NCI-H1417 (cell line): ENCODE results near the gene TMEM178B.
"Not testable (repeated sequence)": the region's sequence is repeated elsewhere in the genome, so short reads cannot be mapped to it uniquely, and the experiment has no call there.

ENCODE experiments used
- DNase-seq, 3 experiments: peaks; one replicate each; lab custom pipeline; 2025; lab: John Stamatoyannopoulos, UW

The TMEM178B gene

GRCh38 chr7:141312828-141313521 is 239.1 kb downstream of the TMEM178B start:
- DNase-seq: no peak

GRCh38 chr7:141313896-141314295 is 240.0 kb downstream of the TMEM178B start:
- no peak for DNase-seq

DNA sequence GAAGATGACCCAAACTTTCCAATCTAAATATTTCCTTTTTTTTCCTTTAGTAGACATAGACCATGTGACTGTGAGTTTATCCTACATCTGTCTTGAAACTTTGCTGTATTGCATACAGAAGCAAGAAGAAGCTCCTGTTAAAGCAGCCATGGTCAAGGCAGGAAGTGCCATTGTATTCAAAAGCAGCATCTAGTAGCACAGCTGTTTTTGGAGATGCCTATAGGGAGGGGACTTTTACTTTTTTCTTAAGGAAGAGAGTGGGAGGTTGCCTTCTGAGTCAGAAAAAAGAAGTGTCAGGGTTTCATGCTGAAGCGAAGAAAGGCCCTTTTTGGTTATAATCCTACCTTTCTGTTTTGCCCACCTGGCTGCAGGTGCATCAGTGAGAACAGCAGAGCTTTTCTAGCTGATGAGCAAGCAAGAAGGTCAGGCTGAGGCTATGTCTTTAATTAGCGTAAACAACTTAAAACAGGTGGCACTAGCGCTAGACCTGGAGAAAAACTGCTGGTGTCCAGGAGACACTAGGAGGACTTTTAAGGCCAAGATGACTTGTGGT is 243.2 kb downstream of the TMEM178B start:
- no peak for DNase-seq

DNA sequence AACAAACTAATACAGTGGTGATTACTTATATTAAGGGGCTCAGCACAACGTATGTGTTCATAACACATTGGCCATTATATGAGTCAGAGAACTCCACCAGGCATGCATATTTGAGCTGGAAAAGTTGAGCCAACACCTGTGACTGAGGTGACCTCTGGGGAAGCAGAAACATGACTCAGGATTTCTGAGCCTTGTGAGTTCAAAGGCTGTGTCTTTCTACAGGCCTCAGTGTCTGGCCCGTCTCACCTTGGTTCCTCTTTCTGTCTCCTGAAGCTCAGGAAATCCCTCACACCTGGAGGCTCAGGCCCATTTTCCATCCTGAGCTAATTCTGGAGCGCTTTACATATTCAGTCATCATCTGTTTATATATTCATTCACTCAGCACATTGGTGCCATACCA is 246.4 kb downstream of the TMEM178B start:
- no peak for DNase-seq

DNA sequence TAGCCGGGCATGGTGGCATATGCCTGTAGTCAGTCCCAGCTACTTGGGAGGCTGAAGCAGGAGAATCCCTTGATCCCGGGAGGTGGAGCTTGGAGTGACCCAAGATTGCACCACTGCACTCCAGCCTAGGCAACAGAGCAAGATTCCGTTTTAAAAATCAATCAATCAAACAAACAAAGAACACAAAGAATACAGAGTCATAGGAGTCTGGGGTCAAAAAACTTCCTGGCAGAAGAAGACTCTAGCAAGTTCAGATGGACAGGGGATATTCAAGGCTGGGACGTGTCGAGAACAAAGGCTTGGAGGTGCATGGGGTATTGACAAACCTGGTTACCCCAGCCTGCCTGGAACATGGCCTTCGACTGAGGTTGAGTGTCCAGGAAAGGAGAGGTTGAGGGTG is 248.5 kb downstream of the TMEM178B start:
- no peak for DNase-seq

DNA sequence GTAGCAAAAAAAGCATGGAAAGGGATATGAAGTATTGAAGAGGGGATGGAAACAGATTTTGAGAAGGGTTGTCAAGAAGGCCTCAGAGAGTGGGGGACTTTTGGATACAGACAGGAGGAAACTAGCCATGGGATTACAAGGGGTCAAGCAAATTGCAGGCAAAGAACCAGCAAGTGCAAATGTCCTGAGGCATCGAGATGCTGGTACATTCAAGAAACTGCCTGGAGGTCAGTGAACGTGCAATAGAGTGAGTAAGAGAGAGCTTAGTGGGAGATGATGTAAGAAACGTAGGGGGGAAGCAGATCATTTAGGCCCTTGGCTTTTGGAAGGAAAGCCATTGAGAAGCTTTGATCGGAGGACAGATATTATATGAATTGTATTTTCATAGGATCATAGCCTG is 250.0 kb downstream of the TMEM178B start:
- DNase-seq: no peak

- DNase-seq: no peak
These were observed 251.0 kb downstream of the TMEM178B start for GRCh38 chr7:141324870-141325269.

DNA sequence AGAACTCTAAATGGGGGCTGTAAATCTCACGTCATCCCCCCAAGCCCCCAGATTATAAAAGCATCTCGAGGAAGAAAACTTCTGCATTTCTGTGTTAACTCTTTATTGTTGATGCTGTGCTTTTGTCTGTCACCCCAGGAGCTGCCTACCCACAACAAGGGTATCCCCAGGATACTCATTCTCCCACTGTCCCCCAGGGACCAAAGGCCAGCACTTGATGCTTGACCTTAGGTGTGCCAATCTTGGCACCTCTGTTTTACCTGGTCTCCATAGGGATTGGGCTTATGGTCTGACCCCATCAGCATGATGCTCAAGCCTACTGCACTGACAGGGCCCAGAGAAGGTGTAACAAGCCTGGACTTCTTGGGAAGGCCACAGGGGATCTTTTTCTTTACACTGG is 251.4 kb downstream of the TMEM178B start:
- no peak for DNase-seq

DNA sequence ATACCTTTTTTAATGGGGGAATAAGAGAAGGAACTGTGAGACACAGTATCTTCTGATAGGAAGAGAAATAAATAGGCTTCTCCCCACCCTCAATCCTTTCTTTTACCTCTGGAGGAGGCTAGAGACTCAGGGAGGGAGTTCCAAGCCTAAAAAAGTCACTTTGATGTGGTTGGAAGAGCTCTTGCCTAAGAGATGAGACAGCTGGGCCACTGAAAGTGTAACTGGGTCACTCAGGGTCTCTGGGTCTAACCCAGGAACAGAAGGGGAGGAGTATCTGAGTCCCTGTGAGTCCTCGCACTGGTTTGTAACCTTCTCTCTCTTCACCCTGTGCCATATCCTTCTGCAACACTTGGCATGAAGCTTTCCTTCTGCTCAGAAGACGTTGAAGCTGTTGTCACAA is 254.4 kb downstream of the TMEM178B start:
- DNase-seq: no peak

DNA sequence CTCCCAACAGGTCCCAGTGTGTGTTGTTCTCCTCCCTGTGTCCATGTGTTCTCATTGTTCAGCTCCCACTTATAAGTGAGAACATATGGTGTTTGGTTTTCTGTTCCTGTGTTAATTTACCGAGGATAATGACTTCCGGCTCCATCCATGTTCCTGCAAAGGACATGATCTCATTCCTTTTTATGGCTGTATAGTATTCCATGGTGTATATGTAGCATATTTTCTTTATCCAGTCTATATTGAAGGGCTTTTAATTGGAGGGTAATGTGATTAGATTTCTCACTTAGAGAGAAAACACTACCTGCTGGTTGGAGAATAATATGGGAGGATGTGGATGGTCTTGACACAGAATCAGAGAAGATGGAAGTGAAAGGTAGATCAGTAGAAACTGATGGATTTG is 256.4 kb downstream of the TMEM178B start:
- DNase-seq: not testable (repeated sequence)

DNA sequence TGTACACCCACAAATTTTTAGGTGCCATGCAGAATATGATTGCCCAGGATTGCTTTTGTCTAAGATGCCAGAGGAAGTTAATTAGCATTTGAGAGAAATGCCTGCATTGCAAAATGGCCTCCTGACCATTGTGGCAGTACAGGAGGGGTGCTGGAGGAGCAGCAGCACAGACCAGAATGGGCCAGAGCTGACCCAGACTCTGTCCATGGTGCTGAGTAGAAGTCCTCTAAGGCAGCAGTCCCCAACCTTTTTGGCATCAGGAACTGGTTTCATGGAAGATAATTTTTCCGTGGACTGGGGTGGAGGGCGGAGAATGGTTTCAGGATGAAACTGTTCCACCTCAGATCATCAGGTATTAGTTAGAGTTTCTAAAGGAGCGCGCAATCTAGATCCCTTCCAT is 259.6 kb downstream of the TMEM178B start:
- DNase-seq: no peak

GRCh38 chr7:141335164-141335563 is 261.3 kb downstream of the TMEM178B start:
- no peak for DNase-seq

- DNase-seq: no peak
These were observed 265.7 kb downstream of the TMEM178B start for GRCh38 chr7:141339603-141340002.

DNA sequence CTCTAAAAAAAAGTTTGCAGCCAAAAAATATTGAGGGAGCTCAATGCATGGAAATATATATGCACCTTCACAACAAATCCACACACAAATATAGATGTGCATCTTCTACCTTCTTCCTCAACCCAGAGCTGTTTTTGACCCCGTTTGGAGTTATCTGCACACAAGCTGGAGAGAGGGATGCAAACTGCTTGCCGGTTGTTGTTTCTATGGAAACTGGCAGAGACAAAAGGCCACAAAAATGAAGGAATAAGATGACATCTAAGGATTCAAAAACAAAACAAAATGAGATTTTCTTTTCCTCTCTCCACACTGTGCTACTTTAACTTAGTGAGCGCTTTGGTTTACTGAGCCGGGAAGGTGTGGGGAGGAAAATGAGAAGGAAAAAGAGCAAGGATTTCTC is 267.1 kb downstream of the TMEM178B start:
- DNase-seq: no peak

GRCh38 chr7:141342621-141343408 is 269.0 kb downstream of the TMEM178B start:
- DNase-seq: no peak

- no peak for DNase-seq
These were observed 270.5 kb downstream of the TMEM178B start for GRCh38 chr7:141344153-141344935.

DNA sequence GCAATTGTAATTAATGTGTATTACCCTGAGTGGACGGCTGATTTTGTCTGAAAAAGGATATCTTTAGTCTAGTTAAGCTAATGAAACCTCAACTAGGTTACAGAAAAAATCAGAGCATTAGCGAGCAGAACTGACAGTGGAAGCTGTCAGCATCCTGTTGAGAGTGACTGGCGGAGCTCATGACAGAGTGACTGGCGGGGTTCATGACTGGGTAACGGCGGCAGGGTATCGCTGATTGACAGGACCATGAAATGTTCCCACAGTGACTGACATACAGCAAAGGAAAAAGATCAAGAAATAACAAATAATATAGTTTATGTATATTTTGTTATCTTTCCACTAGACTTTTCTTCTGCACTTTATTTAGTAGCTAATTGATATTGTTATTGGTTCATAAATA is 274.9 kb downstream of the TMEM178B start:
- DNase-seq: no peak

DNA sequence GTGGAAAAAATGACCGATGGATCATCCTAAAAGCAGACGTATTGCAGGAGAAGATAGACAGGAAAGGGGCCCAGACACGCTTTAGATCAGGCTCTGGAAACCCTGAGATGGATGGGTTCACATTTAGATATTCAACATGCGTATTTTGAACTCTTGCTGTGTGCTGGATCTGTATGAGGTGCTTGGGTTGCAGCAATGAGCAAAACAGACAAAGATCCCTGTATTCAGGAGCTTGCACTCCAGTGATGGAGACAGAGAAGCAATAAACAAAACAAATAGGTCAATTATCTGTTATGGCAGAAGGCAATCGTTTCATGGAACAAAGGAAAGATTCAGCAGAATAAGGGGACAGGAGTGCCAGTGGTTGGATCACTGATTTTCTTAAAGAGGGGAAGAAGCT is 275.5 kb downstream of the TMEM178B start:
- DNase-seq: no peak

DNA sequence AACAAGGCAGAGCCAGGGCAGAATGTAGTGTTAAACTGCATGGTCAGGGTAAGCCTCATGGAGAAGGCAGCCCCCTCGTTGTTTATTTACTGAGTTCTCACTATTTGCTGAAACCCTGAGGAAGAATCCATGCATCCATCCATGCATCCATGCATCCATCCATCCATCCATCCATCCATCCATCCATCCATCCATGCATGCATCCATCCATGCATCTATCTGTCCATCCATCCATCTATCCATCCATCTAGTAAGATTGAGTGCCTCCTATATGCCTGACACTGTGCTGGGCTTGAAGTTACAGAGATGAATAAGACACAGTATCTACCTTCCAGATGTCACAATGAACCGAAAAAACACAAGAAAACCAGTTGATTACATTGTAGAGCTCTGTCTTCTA is 275.9 kb downstream of the TMEM178B start:
- DNase-seq: no peak

- no peak for DNase-seq
These were observed 277.3 kb downstream of the TMEM178B start for GRCh38 chr7:141351175-141351574.

DNA sequence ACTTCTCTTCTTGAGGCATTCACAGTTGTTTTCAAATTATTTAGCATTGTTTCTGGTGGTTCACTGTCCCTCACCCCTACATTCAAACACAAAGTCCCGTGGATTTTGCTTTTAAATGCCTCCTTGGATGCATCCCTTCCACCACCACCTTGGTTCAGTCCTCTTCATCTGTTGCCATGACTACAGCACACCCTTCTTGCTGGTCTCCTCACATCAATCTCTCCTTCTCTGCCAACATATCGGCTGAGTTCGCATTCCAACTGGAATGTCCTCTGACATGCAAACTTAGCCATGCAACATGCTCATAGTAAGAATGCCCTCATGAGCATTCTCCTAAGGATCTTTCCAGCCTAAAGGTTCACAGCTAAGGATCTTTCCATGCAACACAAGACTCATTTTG is 279.1 kb downstream of the TMEM178B start:
- DNase-seq: peak in 1 of 3 experiments; percentile 31

DNA sequence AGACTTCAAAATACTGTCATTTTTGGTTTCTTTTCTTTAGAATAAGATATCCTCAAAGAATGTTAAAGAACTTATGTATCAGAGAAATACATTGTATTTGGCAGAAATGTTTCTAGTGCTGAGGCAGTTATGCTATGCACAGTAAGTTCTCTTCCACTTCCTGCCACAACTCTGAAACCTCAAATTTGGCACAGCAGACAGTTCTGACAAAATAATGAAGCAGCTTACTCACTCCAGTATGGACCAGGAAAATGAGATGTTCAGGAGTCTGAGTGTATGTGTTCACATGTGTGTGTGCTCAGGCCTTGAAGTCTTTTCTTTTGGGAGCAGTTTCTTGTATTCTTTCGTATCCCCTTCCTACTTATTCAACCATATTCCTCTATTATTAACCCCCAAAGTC is 280.4 kb downstream of the TMEM178B start:
- no peak for DNase-seq

- DNase-seq: no peak
These were observed 281.2 kb downstream of the TMEM178B start for GRCh38 chr7:141355032-141355431.
